Cardiac muscle cell (in vitro differentiated cells and primary cell): ENCODE results near the gene PTPRA. TPM values are rescaled to one million over a fixed set of nuclear protein-coding genes. Genes with fewer than 3 reads are reported as not detected.

Experiments
- DNase-seq, 2 donors: peaks; one replicate each; pipeline versions ENCODE4 v3.0.0 to v3.0.0-alpha.2; 2010 to 2017; ENCODE audit warnings: low read depth in 1 of 2, low spot score in 1 of 2
- H3K27ac ChIP-seq: fragments of 200-600 bp; sonication (generic); 2 replicates; pipeline ENCODE4 v1.5.1; 2016
- H3K27me3 ChIP-seq: fragments of 200-600 bp; sonication (generic); 2 replicates; pipeline ENCODE4 v1.6.0; 2016; ENCODE audit warnings: control low read depth
- H3K36me3 ChIP-seq: fragments of 200-600 bp; sonication (generic); 2 replicates; pipeline ENCODE4 v1.5.1; 2016; ENCODE audit warnings: control low read depth
- H3K4me1 ChIP-seq: fragments of 200-600 bp; sonication (generic); 2 replicates; pipeline ENCODE4 v1.8.1; 2017; ENCODE audit warnings: low read depth, mild to moderate bottlenecking, mixed run types
- H3K4me3 ChIP-seq: fragments of 200-600 bp; sonication (generic); 2 replicates; pipeline ENCODE4 v1.5.1; 2016; ENCODE audit warnings: mild to moderate bottlenecking
- H3K9me3 ChIP-seq: fragments of 200-600 bp; sonication (generic); 2 replicates; pipeline ENCODE4 v1.5.1; 2017; ENCODE audit warnings: low read depth, mild to moderate bottlenecking, control low read depth
- CTCF ChIP-seq: IDR thresholded peaks from 2 replicates; pipeline ENCODE4 v1.5.1; 2012; ENCODE audit warnings: low read depth, mild to moderate bottlenecking, low read length
- polyA plus RNA-seq: library from polyadenylated mRNA; unstranded; fragments of >200 nt; fragmentation: Nextera tagmentation; extraction: Ambion mirVana; gene quantifications from 2 replicates; pipeline ENCODE4 v1.2.1, GENCODE V29; 2016
- total RNA-seq: library from RNA; depleted of rRNA; stranded (reverse); fragments of >200 nt; gene quantifications from 2 replicates; pipeline ENCODE4 v1.2.3, GENCODE V29; 2016

The PTPRA gene
- total and polyA plus RNA-seq, 2 experiments from 2014 or later: 44.0 to 69.4 TPM

- Histone ChIP-seq H3K4me1 (no peaks in the 10 kb centered on the region), H3K9me3 (no peaks in the 10 kb centered on the region), H3K27ac (no peak overlapping the region), H3K27me3 (peaks cover 8% of the 10 kb centered on the region), H3K36me3 (no peaks in the 10 kb centered on the region), H3K4me3 (no peak overlapping the region)
- no peak for TF ChIP-seq CTCF
- no peak for DNase-seq
Measured at GRCh38 chr20:2867081-2867864, 6.0 kb upstream of the PTPRA start.

GRCh38 chr20:2869381-2869780 is 3.9 kb upstream of the PTPRA start:
- no peak for DNase-seq
- H3K27ac ChIP-seq: no peak overlapping the region
- peaks cover 3% of the 10 kb centered on the region for H3K4me1 ChIP-seq
- H3K27me3 ChIP-seq: peaks cover 14% of the 10 kb centered on the region
- no peaks in the 10 kb centered on the region for H3K36me3 ChIP-seq
- TF ChIP-seq CTCF: no peak
- H3K9me3 ChIP-seq: no peaks in the 10 kb centered on the region
- no peak overlapping the region for H3K4me3 ChIP-seq

- Histone ChIP-seq H3K27me3 (peaks cover 14% of the 10 kb centered on the region), H3K9me3 (no peaks in the 10 kb centered on the region), H3K4me3 (no peak overlapping the region), H3K4me1 (peaks cover 9% of the 10 kb centered on the region), H3K36me3 (no peaks in the 10 kb centered on the region), H3K27ac (no peak overlapping the region)
- TF ChIP-seq CTCF: no peak
- DNase-seq: peak in 1 of 2 donors; percentile 27
Measured at GRCh38 chr20:2871111-2871465, 2.2 kb upstream of the PTPRA start.

- H3K9me3 ChIP-seq: no peaks in the 10 kb centered on the region
- peaks cover 9% of the 10 kb centered on the region for H3K4me1 ChIP-seq
- DNase-seq: no peak
- no peaks in the 10 kb centered on the region for H3K36me3 ChIP-seq
- no peak for TF ChIP-seq CTCF
- peaks cover 14% of the 10 kb centered on the region for H3K27me3 ChIP-seq
- no peak overlapping the region for H3K27ac ChIP-seq
- peak overlapping the region; percentile 100 for H3K4me3 ChIP-seq
Measured at GRCh38 chr20:2871661-2872458, 1.4 kb upstream of the PTPRA start.

- Histone ChIP-seq H3K4me3 (peak overlapping the region; percentile 100), H3K9me3 (no peaks in the 10 kb centered on the region), H3K27me3 (peaks cover 14% of the 10 kb centered on the region), H3K4me1 (peaks cover 9% of the 10 kb centered on the region), H3K36me3 (no peaks in the 10 kb centered on the region), H3K27ac (no peak overlapping the region)
- peak; percentile 60 to 61 for DNase-seq
- TF ChIP-seq CTCF: peak; percentile 34
Measured at GRCh38 chr20:2872459-2873009, 747 bp upstream of the PTPRA start.
